H1 (cell line): ENCODE data around the gene RPS5. TPM values are rescaled to one million over a fixed set of nuclear protein-coding genes. Genes with fewer than 3 reads are reported as not detected.

Experiments used
- CBX8 ChIP-seq: fragments of 300-800, 300-1000 bp; sonication (generic); IDR thresholded peaks from 2 replicates; pipeline ENCODE4 v1.7.1; 2016; ENCODE audit warnings: low read depth, low read length, borderline replicate concordance
- CHD7 ChIP-seq: fragments of 300-600 bp; sonication (generic); IDR thresholded peaks from 2 replicates; pipeline ENCODE4 v1.7.1; 2012; ENCODE audit warnings: low read length, moderate library complexity, mild to moderate bottlenecking, inconsistent platforms; ENCODE audit not compliant: insufficient replicate concordance
- CTBP2 ChIP-seq: IDR thresholded peaks from 2 replicates; pipeline ENCODE4 v1.7.0; 2011; ENCODE audit warnings: borderline replicate concordance, mild to moderate bottlenecking, moderate library complexity, mixed read lengths, low read length; ENCODE audit not compliant: insufficient read depth, insufficient read length
- HDAC2 ChIP-seq, 2 experiments: fragments of 300-600 bp in 1 of 2; sonication (generic) in 1 of 2; IDR thresholded peaks; 2 replicates each; pipeline ENCODE4 v1.6.1; 2011 to 2012; ENCODE audit warnings: low read depth in 2 of 2, low read length in 2 of 2, mild to moderate bottlenecking in 2 of 2, moderate library complexity in 2 of 2, borderline replicate concordance in 1 of 2, inconsistent platforms in 1 of 2
- KDM5A ChIP-seq: fragments of 200-600 bp; IDR thresholded peaks from 2 replicates; pipeline ENCODE4 v1.7.1; 2012; ENCODE audit warnings: mild to moderate bottlenecking, low read length, inconsistent platforms, mixed read lengths
- NRF1 ChIP-seq: IDR thresholded peaks from 2 replicates; pipeline ENCODE4 v1.6.1; 2011; ENCODE audit warnings: mild to moderate bottlenecking, low read depth, low read length, improper control_type of control experiment
- polyA plus RNA-seq, 7 experiments: library from polyadenylated mRNA; depleted of rRNA in 3 of 7; stranded (reverse) in 5 of 7; unstranded in 2 of 7; fragments of >200 nt in 5 of 7; fragments of 200-250 nt in 2 of 7; gene quantifications; 1 replicate in 5 of 7; 2 replicates in 1 of 7; 4 replicates in 1 of 7; pipeline versions ENCODE4 v1.2.1 to v1.2.3, GENCODE V29; 2011 to 2013; ENCODE audit warnings: missing spikeins in 2 of 7, mixed read lengths in 2 of 7
- total RNA-seq: library from RNA; stranded (reverse); fragmentation: NEBNext Ultra II Directional; extraction: Animal tissue kit (Norgen Biotek cat#: 25700); gene quantifications from 2 replicates; pipeline ENCODE4 v1.2.1, GENCODE V29; 2021
- TF ChIP-seq, protein P1 (sequence below): IDR thresholded peaks from 2 replicates; pipeline ENCODE4 v1.6.1; 2011; ENCODE audit warnings: low read length, improper control_type of control experiment

RPS5 gene
- total and polyA plus RNA-seq, 2 of the 8 experiments (the other 6 are each of a cell fraction or from before 2014, with no cell fraction given): 1,557 to 5,731 TPM

DNA sequence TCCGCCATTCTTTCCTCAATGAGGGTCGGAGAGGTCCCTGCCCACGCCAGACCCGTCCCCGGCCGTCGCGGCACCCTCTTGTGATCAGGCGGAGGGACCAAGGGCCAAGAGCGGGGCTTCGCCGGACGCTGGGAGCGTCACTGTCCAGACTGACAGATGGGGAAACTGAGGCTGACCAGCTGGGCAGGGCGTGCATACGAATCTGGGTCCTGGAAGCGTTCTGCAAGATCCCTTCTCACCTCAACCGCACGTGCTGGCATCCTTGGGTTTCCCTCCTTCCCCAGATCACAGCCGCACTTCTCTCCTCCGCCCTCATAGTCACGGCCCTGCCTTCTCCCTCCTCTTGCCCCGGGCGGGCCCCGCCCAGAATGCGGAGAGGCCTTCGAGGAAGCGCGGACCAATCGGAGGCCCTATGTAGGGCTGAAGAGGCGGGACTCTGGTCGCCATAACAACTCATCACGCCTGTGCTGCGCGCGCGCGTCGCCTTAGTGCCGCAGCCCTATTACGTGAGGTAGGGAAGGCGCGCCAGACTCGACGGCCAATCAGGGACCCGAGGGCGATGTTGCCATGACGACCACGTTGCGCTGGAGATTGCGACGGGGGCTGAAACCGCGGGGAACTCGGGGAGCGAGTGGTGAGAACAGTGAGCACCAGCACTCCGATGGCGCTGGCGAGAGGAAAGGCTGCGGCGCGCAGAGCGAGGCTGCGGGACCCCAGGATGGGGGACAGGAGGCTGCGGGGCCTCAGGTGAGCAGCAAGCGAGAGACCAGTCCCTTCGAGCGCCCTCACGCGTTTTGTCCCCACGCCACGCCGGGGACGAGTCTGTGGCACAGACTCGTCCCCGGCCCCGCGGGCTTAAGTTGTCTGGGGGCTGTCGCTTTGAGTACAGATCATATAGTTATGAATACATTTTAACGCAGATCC lies 14.1 kb downstream of the RPS5 start (continued):
- TF ChIP-seq CHD7 (no peak), NRF1 (peak; percentile 41), CTBP2 (no peak), HDAC2 (IDR thresholded peaks at IDR 0.05; ENCODE audit: borderline replicate concordance in 1 of 2, low read depth in 2 of 2, low read length in 2 of 2) (0 out of 4 replicates have a peak, but pooled peaks of 1 of the 2 experiments have one; percentile 12), KDM5A (0 out of 2 replicates have a peak, but pooled peaks have one; percentile 29), CBX8 (no peak)
- TF ChIP-seq, protein P1, sequence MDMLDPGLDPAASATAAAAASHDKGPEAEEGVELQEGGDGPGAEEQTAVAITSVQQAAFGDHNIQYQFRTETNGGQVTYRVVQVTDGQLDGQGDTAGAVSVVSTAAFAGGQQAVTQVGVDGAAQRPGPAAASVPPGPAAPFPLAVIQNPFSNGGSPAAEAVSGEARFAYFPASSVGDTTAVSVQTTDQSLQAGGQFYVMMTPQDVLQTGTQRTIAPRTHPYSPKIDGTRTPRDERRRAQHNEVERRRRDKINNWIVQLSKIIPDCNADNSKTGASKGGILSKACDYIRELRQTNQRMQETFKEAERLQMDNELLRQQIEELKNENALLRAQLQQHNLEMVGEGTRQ: no peak
